Activated T-cell treated with anti-CD3 and anti-CD28 coated beads for 1 hour (primary cell): Measurements from ENCODE around the gene RALGAPA2.

Source experiments
- DNase-seq: peaks from one replicate; pipeline ENCODE4 v3.0.0-alpha.2; 2020; ENCODE audit warnings: low read depth

Gene RALGAPA2

DNA sequence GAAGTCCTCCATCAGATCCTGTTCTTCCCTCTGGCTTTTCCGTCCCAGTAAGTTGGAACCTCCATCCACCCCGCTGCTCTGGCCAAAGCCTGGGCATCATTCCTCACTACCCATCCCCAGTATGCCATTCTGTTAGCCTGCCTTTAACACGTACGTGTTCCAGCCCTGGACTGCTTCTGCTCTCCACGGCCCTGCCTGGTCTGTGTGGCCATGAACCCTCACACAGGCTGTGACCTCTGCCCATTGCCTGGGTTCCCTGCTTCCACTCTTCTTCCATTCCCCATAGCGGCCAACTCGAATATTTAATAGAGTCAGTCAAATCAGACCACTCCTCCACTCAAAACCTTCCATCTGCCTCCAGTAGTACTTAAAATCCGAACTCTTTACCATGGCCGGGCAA, 29.4 kb downstream of the RALGAPA2 start:
- no peak for DNase-seq

DNA sequence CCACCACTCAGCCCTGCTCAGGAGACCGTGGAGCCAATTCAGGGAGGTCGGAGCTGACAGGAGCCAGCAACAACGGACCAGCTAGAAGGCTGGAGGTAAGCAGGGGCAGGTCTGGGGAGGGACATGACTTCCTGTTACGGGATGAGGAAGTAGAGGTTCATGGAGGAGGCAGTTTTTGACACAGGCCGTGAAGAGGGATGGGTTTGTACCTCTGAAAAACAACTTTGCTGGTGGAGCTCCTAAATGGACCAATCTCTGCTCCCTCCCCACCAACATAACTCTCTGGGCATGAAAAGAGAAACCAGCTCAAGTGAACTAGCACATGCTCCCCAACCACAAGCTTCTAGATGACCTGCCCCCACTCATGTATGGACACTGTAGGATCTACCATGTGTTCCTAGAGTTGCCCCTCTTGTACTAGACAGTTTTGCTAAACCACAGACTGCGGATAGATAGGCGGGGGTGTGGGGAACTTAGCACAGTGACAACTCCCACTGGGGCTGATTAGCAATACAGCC, 31.4 kb downstream of the RALGAPA2 start:
- no peak for DNase-seq

DNA sequence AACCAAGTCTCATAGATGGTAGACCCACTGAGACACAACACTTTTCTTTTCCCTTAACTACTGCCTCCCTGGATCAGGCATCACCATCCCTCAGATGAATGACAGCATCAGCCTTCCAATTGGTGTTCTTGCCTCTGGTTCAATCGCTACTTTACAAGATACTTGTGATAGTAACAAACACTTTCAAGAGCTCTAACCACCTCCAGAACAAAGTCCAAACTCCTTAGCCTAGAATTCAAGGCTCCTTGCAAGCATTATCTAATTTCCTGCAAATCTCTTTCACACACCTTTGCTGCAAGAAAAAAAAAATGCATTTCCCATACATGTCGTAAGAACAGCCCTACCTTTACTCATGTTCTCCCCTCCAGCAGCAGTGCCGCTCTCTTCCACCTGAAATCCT, 33.1 kb downstream of the RALGAPA2 start:
- no peak for DNase-seq

DNA sequence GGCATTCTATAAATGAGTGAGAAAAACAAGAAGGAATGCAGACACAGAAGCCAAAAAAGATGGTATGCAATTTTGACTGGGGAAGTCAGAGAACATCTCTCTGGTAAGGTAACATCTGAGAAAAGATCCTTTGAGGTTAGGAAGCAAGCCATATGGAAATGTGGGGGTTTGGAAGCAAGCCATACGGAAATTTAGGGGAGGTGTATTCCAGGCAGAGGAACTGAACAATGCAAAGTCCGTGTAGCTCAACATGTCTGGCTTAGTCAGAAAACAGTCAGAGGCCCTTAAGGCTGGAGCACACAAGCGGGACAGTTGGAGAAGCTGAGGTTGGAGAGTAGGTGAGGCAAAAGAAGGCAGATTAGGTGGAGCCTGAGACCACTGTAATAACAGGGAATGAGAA, 35.3 kb downstream of the RALGAPA2 start:
- no peak for DNase-seq

DNA sequence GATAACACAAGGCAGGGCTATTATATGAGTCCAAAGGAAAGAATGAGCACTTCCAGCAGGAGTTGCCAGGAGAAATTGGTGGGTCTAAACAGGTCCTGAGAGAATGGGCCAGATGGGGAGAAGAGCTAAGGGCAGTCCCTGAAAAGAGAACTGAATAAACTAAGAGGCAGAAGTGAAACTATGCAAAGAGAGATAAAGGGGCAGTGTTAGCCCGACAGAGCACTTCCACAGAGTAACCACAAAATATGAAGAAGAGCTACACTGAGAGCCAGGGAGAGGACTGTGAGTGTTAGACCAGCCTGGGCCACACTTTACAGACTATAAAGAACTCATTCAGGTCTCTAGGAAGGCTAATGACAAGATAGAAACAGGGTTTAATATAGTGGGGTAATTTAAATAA, 43.8 kb downstream of the RALGAPA2 start:
- no peak for DNase-seq

DNA sequence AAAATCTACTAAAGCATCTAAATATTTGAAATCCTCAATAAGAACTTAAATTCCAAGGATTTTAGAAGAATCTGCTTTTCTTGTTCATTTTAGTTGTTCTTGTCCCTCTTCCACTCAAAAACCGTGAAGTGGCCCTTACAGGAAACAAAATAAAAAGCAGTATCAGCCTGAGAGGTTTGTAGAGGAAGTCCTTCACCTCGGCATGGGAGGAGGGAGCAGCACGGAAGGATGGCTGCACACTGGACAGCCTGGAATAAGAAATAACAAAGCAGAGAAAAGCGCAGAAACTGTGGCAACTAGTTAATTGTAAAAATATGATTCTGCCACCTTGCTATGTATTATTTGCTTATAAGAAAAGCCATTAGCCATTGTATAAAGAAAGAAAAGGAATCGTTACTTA, 46.1 kb downstream of the RALGAPA2 start:
- DNase-seq: no peak

DNA sequence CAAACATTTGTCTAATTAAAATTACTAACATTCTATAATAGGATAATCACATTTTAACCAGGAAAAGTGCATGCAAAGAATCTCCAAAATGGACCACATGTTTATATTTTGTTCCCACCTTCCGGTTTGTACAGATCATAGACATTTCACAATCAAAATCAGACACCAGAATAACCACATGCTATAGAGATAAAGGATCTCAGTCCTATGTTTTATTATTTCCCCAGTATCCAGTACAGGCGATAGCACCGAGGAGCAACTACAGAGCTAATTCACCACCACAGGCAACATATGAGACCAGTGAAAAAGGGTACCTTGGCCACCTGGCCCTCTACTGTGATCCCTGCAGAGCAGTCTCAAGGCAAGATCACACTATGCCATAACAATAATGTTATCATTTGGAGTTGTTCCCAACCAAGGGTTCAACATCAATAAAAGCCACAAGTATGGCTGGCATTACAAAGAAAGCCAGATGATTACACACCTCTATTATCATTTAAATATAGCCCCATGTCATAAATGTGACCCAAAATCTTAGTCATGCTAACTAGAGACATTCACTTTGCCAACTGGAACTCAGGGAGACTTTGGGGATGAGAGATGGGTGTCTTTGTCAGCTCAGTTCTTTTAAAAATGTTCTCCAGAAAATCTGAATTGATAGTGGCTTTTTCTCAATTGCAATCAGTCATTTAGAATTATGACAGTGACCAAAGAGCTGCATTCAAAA, 46.7 kb downstream of the RALGAPA2 start:
- DNase-seq: no peak

DNA sequence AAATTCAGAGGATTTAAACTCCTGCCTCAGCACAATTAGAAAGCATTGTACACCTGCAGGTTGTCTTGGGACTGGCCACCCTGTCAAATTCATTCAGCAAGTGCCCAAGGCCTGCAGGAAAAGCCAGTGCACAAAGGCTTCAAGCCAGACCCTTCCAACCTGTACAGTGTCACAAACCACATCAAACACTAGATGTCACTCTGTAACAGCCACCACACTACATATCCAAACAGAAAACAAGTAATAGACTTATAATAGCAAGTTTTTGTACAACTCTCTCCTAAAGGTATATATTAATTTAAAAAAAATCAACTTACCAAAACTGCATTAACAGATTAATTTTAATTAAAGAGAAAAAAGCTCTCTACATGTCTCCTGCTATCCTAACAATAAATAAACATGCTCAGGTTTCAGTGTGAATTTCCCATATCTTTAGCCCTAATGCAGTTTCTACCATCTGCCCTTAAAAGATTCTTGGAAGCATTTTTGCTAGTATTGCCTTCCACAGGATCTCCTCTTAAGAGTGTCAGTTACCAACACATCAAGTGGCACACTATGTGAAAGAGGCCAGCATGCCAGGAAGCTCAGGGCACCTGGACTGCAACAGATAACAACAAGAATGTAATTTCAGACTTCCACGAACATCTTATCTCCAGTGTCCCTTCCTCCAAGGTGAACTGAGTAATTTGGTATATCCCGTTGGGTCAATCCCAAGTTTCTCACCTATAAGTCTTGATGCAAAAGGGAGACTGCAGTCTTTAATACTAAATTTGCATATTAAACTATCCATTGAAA, 47.5 kb downstream of the RALGAPA2 start:
- DNase-seq: no peak

DNA sequence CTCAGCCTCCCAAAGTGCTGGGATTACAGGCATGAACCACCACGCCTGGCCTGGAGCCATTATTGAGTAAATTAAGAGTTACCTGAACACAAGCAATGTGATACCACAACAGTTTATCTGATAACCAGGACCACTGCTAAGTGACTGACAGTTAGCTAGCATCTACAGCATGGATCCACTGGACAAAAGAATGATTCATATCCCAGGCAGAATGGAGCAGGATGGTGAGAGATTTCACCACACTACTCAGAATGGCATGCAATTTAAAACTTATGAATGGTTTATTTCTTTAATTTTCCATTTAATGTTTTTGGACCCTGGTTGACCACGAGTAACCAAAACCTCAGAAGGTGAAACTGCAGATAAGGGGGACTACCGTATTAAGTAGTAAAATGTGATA, 48.6 kb downstream of the RALGAPA2 start:
- no peak for DNase-seq

DNA sequence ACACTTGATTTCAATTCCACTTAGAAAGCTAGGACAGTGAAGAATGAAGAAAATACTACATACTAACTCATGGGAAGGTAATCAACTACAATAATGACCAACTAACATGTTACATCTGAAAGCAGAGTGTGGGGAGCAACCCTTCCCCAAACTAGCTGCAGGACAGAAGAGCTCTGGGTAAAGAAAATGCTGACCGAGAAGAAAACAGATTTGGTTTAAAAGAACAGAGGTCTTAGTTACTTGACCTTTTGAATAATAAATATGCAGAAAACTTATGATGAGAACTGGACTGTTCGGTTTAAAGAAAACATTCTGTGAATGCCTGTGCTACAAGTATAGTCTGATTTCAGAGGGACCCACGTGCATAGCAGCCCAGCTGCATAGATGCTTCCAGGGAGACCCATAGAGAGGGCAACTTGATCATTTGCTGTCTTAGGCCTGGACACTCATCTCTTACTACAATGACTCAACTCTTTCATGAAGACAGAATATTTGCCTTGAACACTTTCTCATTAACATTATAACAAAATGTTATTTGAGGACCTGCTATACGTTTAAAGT, 53.5 kb downstream of the RALGAPA2 start:
- DNase-seq: no peak

DNA sequence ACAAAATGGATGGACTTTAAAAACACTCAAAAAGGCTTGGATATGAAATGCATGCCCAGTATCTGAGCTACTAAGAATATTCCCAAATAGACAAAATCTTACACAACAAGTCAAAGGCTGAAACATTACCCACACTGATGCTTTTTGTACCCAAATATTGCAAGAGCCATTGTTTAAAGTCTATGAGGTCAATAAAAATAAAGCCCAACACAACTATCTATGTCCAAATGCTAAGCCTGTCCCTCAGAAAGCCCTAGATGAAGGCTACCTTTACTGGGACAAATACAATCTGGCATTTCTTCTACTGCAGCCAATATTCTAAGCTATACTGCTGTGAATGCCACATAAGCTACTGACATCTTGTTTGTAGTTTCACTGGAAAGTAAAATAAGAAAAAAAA, 54.3 kb downstream of the RALGAPA2 start:
- no peak for DNase-seq

DNA sequence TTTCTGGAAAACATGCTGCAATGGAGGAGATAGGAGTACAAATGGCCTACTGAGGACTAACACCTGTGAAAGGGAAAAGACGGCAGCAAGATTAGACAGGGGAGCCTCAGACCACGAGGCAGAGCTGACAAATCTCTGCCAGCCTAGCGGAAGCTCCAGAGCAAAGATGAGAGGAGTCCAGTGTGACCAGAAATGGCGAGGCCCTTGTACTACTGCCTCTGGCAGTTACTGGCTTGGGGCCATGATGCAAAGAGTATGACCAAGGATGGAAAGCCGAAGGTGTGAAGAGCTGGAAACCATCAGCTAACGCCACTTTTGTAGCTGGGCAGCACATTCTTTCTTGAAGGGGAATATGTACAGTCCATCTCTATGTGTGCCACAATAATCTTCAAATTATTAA, 55.4 kb downstream of the RALGAPA2 start:
- no peak for DNase-seq

DNA sequence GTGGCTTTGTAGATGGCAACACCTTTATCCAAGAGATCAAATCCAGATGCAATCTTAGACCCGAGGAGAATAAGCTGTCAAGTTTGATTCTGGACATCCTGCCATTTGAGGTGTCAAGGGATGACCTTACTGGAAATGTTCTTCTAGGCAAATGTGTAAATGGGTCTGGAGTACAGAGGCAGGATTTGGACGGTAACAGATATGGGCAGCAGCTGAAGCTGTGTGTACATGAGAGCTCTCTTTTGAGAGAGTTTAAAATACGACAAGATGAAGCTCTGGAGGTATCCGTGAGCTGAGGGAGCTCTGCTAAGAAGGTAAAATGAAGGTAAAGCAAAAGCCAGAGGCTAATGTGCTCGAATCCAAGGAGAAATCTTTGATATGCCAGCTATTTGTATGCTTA, 56.6 kb downstream of the RALGAPA2 start:
- no peak for DNase-seq

DNA sequence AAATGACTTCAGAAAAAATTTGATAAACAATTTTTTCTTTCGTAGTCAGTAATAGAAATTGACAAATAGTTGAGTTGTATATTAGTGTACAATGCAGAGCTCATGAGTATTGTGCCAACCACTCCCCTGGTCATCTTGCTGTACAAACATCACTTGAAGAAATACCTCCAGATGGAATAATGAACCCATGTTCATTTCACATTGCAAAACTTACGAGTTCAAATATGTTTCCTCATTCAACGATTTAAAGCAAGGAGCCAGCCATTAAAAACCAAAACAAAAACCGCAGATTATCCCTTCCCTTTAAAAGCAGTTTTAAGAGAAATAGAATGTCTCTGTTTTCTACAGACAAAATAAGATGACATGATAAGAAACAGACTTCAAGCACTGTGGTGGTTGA, 62.5 kb downstream of the RALGAPA2 start:
- no peak for DNase-seq

DNA sequence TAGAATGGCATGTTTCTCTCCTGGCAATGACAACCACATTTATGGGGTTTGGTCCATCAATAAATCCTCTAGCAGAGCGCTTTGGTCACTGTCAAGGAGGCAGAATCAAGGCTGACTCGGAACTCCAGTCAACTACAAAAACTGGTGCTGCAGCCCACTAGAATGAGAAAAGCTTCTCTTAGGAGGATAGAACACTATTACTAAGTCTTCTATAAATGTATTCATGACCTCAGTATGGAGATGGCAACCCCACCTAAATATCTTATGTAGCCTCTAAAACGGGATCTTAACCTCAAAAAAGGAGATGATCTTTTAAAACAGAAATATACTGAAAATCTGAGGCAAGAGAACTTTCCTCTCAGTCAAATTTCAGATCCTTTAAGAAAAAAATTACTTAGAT, 68.5 kb downstream of the RALGAPA2 start:
- no peak for DNase-seq

DNA sequence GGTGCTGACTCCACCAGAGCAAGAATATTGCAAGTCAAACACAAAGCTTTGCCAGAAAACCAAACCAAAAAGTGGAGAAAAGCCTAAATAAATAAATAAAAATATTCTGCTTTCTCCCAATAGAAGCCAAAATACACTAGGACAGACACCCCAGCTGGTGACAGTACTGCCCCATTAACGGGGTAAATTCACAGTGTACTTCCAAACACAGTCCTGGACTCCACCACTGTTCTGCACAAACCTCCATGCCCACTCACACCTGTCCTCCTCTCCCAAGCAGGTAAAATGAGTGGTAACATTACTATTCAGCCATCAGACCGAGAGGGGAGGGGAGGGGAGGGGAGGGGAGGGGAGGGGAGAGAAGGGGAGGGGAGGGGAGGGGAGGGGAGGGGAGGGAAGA, 70.7 kb downstream of the RALGAPA2 start:
- DNase-seq: no peak

DNA sequence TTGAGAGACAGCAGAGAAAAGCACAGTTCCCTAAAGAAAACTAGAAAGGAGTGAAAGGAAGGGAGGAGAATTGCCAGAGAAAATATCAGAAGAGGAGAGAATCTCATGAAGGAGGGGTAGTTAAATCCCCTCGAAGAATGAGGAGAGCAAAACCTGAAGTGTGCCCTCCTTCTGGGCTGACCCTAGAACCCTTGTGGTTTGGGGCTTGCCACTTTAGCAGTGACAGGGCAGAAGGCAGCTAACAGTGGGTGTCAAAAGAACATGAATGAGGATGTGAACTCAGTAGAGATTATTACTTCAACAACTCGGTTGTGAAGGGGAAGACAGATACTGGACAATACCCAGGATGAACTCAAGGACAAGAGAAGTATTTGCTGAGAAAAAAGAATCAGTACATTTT, 73.6 kb downstream of the RALGAPA2 start:
- no peak for DNase-seq

DNA sequence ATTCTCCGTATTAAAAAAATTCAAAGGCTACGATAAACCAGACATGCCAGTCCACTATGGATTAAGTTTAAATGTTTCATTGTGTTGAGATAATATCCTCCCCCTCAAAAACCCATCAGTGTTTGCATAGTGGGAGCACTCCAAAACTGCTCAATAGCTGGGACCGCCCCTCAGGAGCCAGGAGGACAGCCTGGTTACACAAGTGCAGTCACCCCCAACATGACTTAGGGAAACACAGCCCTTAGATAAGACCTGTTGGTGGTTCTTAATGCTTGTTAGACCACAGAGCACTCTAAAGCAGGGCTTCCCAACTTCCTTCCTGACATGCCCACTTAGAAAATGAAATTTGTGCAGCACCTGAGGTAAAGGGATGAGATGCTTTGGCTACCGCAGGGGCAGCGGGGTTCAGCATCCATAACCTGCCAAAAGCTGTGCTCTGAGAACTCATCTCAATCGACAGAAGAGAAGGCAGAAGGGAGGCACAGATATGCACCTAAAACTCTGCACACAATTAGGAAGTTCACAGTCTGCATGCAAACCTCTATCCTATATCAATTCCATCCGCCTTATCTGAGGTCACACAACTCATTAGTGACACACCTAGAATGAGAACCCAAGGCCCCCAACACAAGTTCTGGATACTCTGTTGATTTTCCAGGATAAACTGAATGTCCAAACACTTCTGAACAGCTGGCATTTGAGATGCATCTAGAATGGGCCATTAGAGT, 74.3 kb downstream of the RALGAPA2 start:
- no peak for DNase-seq

DNA sequence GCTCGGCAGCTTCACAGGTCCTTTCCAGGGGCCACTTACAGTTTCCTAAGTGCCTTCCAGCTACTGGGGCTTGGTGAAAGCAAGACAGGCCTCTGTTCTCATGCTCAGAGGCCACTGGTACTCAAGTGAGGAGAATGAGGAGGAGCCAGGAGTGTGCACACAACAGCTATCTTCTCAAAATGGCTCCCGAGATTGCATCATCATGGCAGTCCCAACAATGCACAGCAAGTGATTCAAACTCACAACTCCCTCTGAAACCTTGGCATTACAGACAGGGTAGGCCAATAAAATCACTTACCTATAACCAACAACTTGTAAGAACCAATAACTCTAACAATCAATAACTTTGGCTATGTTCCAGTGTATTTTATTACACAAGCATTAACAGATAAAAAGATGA, 77.4 kb downstream of the RALGAPA2 start:
- no peak for DNase-seq

DNA sequence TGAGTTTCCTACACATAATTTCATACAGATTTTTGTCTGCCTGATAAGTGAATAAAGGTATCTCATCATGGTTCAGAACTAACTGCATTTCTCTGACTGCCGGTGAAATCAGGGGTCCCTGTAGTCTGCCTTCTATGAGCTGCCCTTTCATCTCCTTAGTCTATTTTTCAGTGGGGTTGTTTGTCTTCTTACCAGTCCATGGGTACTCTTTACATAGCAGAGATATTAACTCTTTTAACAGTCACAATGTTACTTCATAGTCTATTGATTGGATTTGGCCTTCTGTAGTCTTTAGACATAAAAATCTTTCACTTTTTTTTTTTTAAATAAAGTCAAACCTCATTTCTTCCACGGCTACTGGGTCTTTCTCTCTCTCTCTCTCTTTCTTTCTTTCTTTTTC, 79.8 kb downstream of the RALGAPA2 start:
- no peak for DNase-seq

DNA sequence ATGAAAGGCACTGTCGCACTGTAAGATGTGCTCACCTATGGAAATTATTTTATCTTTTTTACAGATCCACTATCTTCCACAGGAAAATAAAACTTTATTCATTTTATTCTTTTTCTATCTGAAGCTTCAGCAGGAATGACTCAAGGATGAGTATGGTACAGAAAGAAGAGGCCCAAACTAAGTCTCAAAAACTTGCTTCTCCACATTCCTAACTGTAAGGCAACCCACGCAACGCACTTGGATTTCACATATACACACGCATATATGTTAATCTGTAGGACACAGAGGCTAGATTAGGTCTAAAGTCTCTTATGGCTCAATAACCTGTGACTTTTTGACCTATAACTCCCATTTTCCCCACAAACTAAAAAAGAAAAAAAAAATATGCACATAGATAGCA, 81.9 kb downstream of the RALGAPA2 start:
- DNase-seq: no peak

DNA sequence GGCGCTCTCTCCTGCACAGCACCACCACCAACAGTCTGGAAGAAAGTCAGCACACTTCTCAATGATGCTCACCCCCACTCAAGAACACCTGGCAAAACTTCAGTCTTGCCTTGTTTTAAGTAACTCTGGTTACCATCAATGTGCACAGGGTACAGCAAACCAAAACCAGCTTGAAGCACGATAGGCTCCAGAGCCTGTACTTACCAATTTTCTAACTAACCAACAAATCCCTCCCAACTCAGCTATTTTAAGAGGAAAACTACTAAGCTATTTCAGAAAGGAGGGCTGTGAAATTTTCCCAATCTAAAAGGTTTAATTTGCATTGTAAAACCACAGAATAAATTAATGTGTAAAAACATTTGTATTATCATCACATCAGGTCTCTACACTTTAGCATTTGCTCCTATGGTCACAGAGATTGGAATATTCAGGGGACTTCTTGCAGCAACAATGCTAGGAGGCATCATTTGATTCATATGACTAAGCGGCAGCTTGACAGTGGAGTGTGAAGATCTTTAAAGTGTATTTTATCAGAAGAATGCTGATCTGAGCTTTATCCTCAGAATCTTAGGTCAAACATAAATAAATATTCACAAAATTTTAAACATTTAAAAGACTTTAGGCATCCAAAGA, 82.8 kb downstream of the RALGAPA2 start:
- no peak for DNase-seq
